ENCODE results near the gene EID2. TPM values are rescaled to one million over a fixed set of nuclear protein-coding genes. Genes with fewer than 3 reads are reported as not detected.

The EID2 gene
- total and polyA plus RNA-seq, 2 of the 8 experiments (the other 6 are each of a cell fraction or from before 2014, with no cell fraction given): 7.8 to 29.6 TPM

GRCh38 chr19:39500543-39500942 lies 39.4 kb downstream of the EID2 start:
- ChIA-PET POLR2A (ENCODE audit: partially characterized antibody) (interaction anchor here (0.6 to 1.5 kb wide), 8 partner anchors 8 to 89 kb away, joined by 3 to 7 read pairs (median 4); partner anchors contain the start of genes EID2B and RPS16), CTCF (ENCODE audit: partially characterized antibody) (interaction anchor here (0.6 to 6.5 kb wide), 10 partner anchors 9 to 184 kb away, joined by 3 to 47 read pairs (median 4); no protein-coding TSS in a partner anchor)
- Histone ChIP-seq H4K91ac (replicated peaks; ENCODE audit: insufficient read length, low read length) (no peak overlapping the region), H2BK120ac (replicated peaks; ENCODE audit: low read depth, low read length) (no peak overlapping the region), H4K8ac (ENCODE audit: extremely low read depth, insufficient read depth, low read length) (peak overlapping the region; percentile 37; the same call in 1 of the 2 replicates), H3K27me3 (replicated peaks in 1 of 4; ENCODE audit: control insufficient read depth in 3 of 4, extremely low read depth in 1 of 4, insufficient read depth in 3 of 4, low read length in 3 of 4) (peaks cover 22 to 73% (median 65%) of the 10 kb centered on the region in 4 experiments), H3K79me1 (ENCODE audit: low read depth, low read length) (no peaks in the 10 kb centered on the region), H3K56ac (replicated peaks; ENCODE audit: insufficient read length, low read depth, low read length) (no peak overlapping the region), H2BK5ac (ENCODE audit: low read depth, low read length) (no peak overlapping the region), H4K5ac (ENCODE audit: insufficient read length, low read depth, low read length) (no peak overlapping the region), H3K4me3 (ENCODE audit: extremely low read depth in 1 of 4, insufficient read depth in 2 of 4, low read depth in 3 of 4, low read length in 4 of 4) (no peak overlapping the region), H3K23ac (ENCODE audit: insufficient read length) (no peak overlapping the region), H2BK15ac (ENCODE audit: low read length) (no peak overlapping the region), H3K18ac (ENCODE audit: extremely low read depth, low read length) (no peak overlapping the region), H3K4ac (replicated peaks; ENCODE audit: insufficient read length, low read depth, low read length) (no peak overlapping the region), H3K27ac (ENCODE audit: low read depth, low read length) (no peak overlapping the region), H2AK5ac (ENCODE audit: low read depth, low read length) (no peak overlapping the region), H2BK12ac (ENCODE audit: low read depth, low read length) (no peak overlapping the region), H3K79me2 (ENCODE audit: control insufficient read depth in 1 of 2, insufficient read depth in 2 of 2, low read length in 2 of 2) (no peaks in the 10 kb centered on the region), H3K36me3 (ENCODE audit: control insufficient read depth in 2 of 4, insufficient read depth in 4 of 4, low read length in 3 of 4) (no peaks in the 10 kb centered on the region), H3K23me2 (ENCODE audit: low read depth, low read length) (peaks cover 15% of the 10 kb centered on the region), H3K9me3 (ENCODE audit: insufficient read depth in 2 of 2, low read depth in 1 of 2, low read length in 1 of 2) (peaks cover 0 to 8% of the 10 kb centered on the region in 2 experiments; a peak in 3 of 4 replicates), H3K4me2 (ENCODE audit: insufficient read depth in 1 of 2, low read depth in 2 of 2, low read length in 2 of 2) (no peak overlapping the region), H4K20me1 (replicated peaks in 1 of 2; ENCODE audit: control insufficient read depth in 1 of 2, insufficient read depth in 2 of 2, low read length in 2 of 2) (peaks cover 0 to under 1% of the 10 kb centered on the region in 2 experiments), H3K14ac (ENCODE audit: insufficient read length) (no peak overlapping the region), H2BK20ac (ENCODE audit: low read length) (no peak overlapping the region), H3K9ac (replicated peaks in 1 of 4; ENCODE audit: extremely low read depth in 1 of 4, low read depth in 3 of 4, low read length in 3 of 4) (no peak overlapping the region), H3K4me1 (replicated peaks in 1 of 4; ENCODE audit: control insufficient read depth in 3 of 4, insufficient read depth in 4 of 4, low read length in 3 of 4) (peaks cover 4 to 6% (median 5%) of the 10 kb centered on the region in 4 experiments; a peak in 5 of 7 replicates), H2AFZ (ENCODE audit: low read length) (no peak overlapping the region)
- FAIRE-seq (no peak), DNase-seq (ENCODE audit: low read depth in 1 of 2, low spot score in 2 of 2) (no peak)
- WGBS, 2 experiments (ENCODE audit: extremely low coverage in 1 of 2, insufficient coverage in 1 of 2, insufficient read length in 1 of 2, insufficient replicate concordance in 2 of 2, low coverage in 1 of 2, low lambda C conversion rate in 2 of 2, missing lambda C conversion rate in 1 of 2): 81% methylated on average over 4 of the region's 4 CpGs; no CpG with 5 or more reads in 1 of the 2 experiments
- TF ChIP-seq E2F6 (IDR thresholded peaks at IDR 0.05) (no peak), CBX5 (IDR thresholded peaks at IDR 0.05; ENCODE audit: low read depth, low read length) (no peak), CHD1 (IDR thresholded peaks at IDR 0.05; ENCODE audit: low read depth, low read length) (no peak), GABPA (IDR thresholded peaks at IDR 0.05; ENCODE audit: borderline replicate concordance, insufficient read depth, low read length) (no peak), SP4 (IDR thresholded peaks at IDR 0.05; ENCODE audit: low read length) (no peak), ZNF274 (IDR thresholded peaks at IDR 0.05; ENCODE audit: borderline replicate concordance, extremely low read depth, low read length) (no peak), SRF (IDR thresholded peaks at IDR 0.05; ENCODE audit: low read depth, low read length) (no peak), KDM4A (IDR thresholded peaks at IDR 0.05; ENCODE audit: low read depth, low read length, severe bottlenecking) (no peak), KDM5A (IDR thresholded peaks at IDR 0.05; ENCODE audit: low read length) (no peak), RBBP5 (IDR thresholded peaks at IDR 0.05; ENCODE audit: borderline replicate concordance, low read depth, low read length) (no peak), SIX5 (IDR thresholded peaks at IDR 0.05; ENCODE audit: low read depth, low read length) (no peak), BACH1 (IDR thresholded peaks at IDR 0.05; ENCODE audit: low read length) (no peak), POLR2AphosphoS5 (IDR thresholded peaks at IDR 0.05; ENCODE audit: low read depth, low read length) (no peak)
- TF ChIP-seq, protein P1, sequence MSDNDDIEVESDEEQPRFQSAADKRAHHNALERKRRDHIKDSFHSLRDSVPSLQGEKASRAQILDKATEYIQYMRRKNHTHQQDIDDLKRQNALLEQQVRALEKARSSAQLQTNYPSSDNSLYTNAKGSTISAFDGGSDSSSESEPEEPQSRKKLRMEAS (IDR thresholded peaks at IDR 0.05): no peak
